ENCODE data around the gene KRTAP10-3. TPM values are rescaled to one million over a fixed set of nuclear protein-coding genes. Genes with fewer than 3 reads are reported as not detected.
"Not testable (repeated sequence)": the region's sequence is repeated elsewhere in the genome, so short reads cannot be mapped to it uniquely, and the experiment has no call there.

KRTAP10-3 gene
- total RNA-seq, 1 donor from 2014 or later: not detected

- Mint-ChIP-seq H3K36me3 (ENCODE audit: unreplicated experiment) (no peaks in the 10 kb centered on the region), H3K4me3 (ENCODE audit: unreplicated experiment) (no peak within 1 kb of the TSS), H3K4me1 (ENCODE audit: low read depth, unreplicated experiment) (peaks cover 9% of the 10 kb centered on the region), H3K9me3 (ENCODE audit: unreplicated experiment) (peaks cover 8% of the 10 kb centered on the region), H3K27ac (ENCODE audit: unreplicated experiment) (peak within 1 kb of the TSS; percentile 33), H3K27me3 (ENCODE audit: unreplicated experiment) (peaks cover 8% of the 10 kb centered on the region)
- no peak for DNase-seq
- TF ChIP-seq CTCF (IDR thresholded peaks at IDR 0.05; ENCODE audit: partially characterized antibody, unreplicated experiment): no peak
These were observed 34.1 kb upstream of the KRTAP10-3 start, which contains the start of gene KRTAP10-6 for GRCh38 chr21:44592446-44593311. TSS of gene KRTAP10-6 (minus strand) at chr21:44592505. CDS start at chr21:44592484, 21 bp downstream.

- H3K4me1 Mint-ChIP-seq (ENCODE audit: low read depth, unreplicated experiment); H3K36me3 Mint-ChIP-seq (ENCODE audit: unreplicated experiment); H3K27me3 Mint-ChIP-seq (ENCODE audit: unreplicated experiment); H3K4me3 Mint-ChIP-seq (ENCODE audit: unreplicated experiment); DNase-seq; H3K27ac Mint-ChIP-seq (ENCODE audit: unreplicated experiment); H3K9me3 Mint-ChIP-seq (ENCODE audit: unreplicated experiment): not testable (repeated sequence)
These were observed 33.2 kb upstream of the KRTAP10-3 start for GRCh38 chr21:44591801-44592130.

GRCh38 chr21:44590897-44591800 lies 32.6 kb upstream of the KRTAP10-3 start:
- DNase-seq; H3K4me3 Mint-ChIP-seq (ENCODE audit: unreplicated experiment); H3K27me3 Mint-ChIP-seq (ENCODE audit: unreplicated experiment); H3K9me3 Mint-ChIP-seq (ENCODE audit: unreplicated experiment); H3K36me3 Mint-ChIP-seq (ENCODE audit: unreplicated experiment); H3K4me1 Mint-ChIP-seq (ENCODE audit: low read depth, unreplicated experiment): not testable (repeated sequence)
- peak overlapping the region; percentile 33 for H3K27ac Mint-ChIP-seq (ENCODE audit: unreplicated experiment)

GRCh38 chr21:44590311-44590721 lies 31.7 kb upstream of the KRTAP10-3 start:
- Mint-ChIP-seq H3K27ac (ENCODE audit: unreplicated experiment) (no peak overlapping the region), H3K4me3 (ENCODE audit: unreplicated experiment) (no peak overlapping the region), H3K36me3 (ENCODE audit: unreplicated experiment) (peaks cover 4% of the 10 kb centered on the region), H3K27me3 (ENCODE audit: unreplicated experiment) (peaks cover 8% of the 10 kb centered on the region), H3K4me1 (ENCODE audit: low read depth, unreplicated experiment) (peaks cover 9% of the 10 kb centered on the region), H3K9me3 (ENCODE audit: unreplicated experiment) (peaks cover 5% of the 10 kb centered on the region)
- DNase-seq: no peak
- no peak for TF ChIP-seq CTCF (IDR thresholded peaks at IDR 0.05; ENCODE audit: partially characterized antibody, unreplicated experiment)

GRCh38 chr21:44589586-44590305 lies 31.2 kb upstream of the KRTAP10-3 start:
- H3K4me3 Mint-ChIP-seq (ENCODE audit: unreplicated experiment): no peak overlapping the region
- no peak for DNase-seq
- H3K27ac Mint-ChIP-seq (ENCODE audit: unreplicated experiment): no peak overlapping the region
- peaks cover 4% of the 10 kb centered on the region for H3K36me3 Mint-ChIP-seq (ENCODE audit: unreplicated experiment)
- peaks cover 8% of the 10 kb centered on the region for H3K27me3 Mint-ChIP-seq (ENCODE audit: unreplicated experiment)
- TF ChIP-seq CTCF (IDR thresholded peaks at IDR 0.05; ENCODE audit: partially characterized antibody, unreplicated experiment): no peak
- H3K9me3 Mint-ChIP-seq (ENCODE audit: unreplicated experiment): peaks cover 8% of the 10 kb centered on the region
- H3K4me1 Mint-ChIP-seq (ENCODE audit: low read depth, unreplicated experiment): peaks cover 9% of the 10 kb centered on the region

Measured in glutamatergic neuron (in vitro differentiated cells).